Measurements from ENCODE around the gene NMRK1. TPM values are rescaled to one million over a fixed set of nuclear protein-coding genes. Genes with fewer than 3 reads are reported as not detected.
A peak's percentile ranks its signal among the peaks of the same experiment; 100 is the strongest.

Gene NMRK1
- total and polyA plus RNA-seq, 10 donors, result 27.4 to 65.5 (median 44.1) TPM

DNA sequence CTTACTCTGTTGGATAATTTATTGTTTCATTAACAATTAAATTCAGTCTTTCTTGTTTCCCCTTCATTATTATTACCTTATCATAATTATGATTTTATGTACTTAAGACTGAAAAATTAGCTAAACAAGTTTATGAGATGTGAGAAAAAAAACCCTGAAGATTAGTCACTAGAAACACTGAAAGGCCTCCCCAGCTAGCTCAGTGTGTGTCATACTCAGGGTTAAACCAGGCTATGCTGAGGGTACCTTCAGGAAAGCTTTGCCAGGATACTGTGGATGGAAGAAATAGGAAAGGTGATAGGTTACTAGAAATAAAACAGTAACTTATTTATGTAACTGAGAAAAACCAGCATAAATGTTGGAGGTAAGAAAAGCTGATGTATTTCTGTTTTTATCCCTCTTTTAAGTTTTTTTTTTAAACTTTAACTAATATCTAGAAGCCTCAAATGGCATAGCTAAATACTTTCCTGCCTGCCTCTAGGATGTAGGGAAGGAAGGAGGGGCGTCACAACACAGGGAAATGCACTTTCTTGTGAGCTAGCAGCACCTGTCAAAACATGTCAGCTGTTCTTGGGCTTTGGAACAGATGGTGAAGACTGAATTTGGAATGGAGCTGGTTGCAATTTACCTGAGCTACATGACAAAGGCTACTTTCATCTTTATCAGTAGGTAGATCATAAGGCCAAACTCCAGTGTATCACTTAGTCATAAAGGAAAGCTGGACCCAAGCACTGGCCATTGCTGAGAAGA is 24.2 kb downstream of the NMRK1 start:
- DNase-seq, result no peak
- H3K27me3 ChIP-seq (replicated peaks in 1 of 7), result no peaks in the 10 kb centered on the region
- H3K36me3 ChIP-seq, result peaks cover 0 to 86% (median 19%) of the 10 kb centered on the region in 6 donors
- intact Hi-C loops (cut with DNase I; ENCODE audit: low total_unique reads), result no loop called here
- H3K9me3 ChIP-seq, result peaks cover 0 to 8% (median 0%) of the 10 kb centered on the region in 8 donors
- TF ChIP-seq POLR2A (IDR thresholded peaks at IDR 0.05) (no peak), POLR2AphosphoS5 (IDR thresholded peaks at IDR 0.05) (no peak)
- TF ChIP-seq, protein P1, sequence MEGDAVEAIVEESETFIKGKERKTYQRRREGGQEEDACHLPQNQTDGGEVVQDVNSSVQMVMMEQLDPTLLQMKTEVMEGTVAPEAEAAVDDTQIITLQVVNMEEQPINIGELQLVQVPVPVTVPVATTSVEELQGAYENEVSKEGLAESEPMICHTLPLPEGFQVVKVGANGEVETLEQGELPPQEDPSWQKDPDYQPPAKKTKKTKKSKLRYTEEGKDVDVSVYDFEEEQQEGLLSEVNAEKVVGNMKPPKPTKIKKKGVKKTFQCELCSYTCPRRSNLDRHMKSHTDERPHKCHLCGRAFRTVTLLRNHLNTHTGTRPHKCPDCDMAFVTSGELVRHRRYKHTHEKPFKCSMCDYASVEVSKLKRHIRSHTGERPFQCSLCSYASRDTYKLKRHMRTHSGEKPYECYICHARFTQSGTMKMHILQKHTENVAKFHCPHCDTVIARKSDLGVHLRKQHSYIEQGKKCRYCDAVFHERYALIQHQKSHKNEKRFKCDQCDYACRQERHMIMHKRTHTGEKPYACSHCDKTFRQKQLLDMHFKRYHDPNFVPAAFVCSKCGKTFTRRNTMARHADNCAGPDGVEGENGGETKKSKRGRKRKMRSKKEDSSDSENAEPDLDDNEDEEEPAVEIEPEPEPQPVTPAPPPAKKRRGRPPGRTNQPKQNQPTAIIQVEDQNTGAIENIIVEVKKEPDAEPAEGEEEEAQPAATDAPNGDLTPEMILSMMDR (IDR thresholded peaks at IDR 0.05 in 8 of 11, conservative IDR thresholded peaks at IDR 0.05 in 3 of 11), result no peak
- no peaks in the 10 kb centered on the region for H3K4me1 ChIP-seq
- no peak overlapping the region for H3K27ac ChIP-seq
- no peak overlapping the region for H3K4me3 ChIP-seq
- 77 to 97% (median 88%) methylated on average over 1 of the region's 1 CpG for WGBS, 5 donors

DNA sequence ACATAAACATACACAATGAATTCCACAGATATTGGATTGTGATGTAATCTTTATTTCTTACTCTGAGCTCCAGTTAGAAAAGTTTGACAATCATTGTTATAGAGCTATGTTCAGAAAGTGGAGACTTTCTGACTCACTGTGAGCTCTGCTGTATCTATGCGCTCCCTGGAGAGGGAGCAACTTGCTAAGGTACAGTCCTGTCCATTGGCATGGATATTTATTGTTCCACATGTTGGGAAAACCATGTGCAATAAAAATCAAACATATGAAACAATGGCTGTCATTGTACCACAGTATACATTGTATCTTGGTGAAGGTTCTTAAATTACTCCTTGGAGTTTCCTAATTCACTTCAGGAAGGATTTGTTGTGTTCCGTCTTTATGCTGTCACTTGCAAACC is 26.8 kb downstream of the NMRK1 start:
- no peak for DNase-seq
- Histone ChIP-seq H3K27ac (no peak overlapping the region), H3K27me3 (replicated peaks in 1 of 7) (no peaks in the 10 kb centered on the region), H3K36me3 (peaks cover 0 to 60% (median 8%) of the 10 kb centered on the region in 6 donors), H3K4me3 (no peak overlapping the region), H3K4me1 (no peaks in the 10 kb centered on the region), H3K9me3 (peaks cover 0 to 8% (median 0%) of the 10 kb centered on the region in 8 donors)
- WGBS, 5 donors, result 96 to 100% (median 98%) methylated on average over 2 of the region's 2 CpGs
- TF ChIP-seq, protein P1 (IDR thresholded peaks at IDR 0.05 in 8 of 11, conservative IDR thresholded peaks at IDR 0.05 in 3 of 11), result no peak
- no peak for TF ChIP-seq POLR2A (IDR thresholded peaks at IDR 0.05)
- no peak for TF ChIP-seq POLR2AphosphoS5 (IDR thresholded peaks at IDR 0.05)
- intact Hi-C loops (cut with DNase I; ENCODE audit: low total_unique reads), result no loop called here

DNA sequence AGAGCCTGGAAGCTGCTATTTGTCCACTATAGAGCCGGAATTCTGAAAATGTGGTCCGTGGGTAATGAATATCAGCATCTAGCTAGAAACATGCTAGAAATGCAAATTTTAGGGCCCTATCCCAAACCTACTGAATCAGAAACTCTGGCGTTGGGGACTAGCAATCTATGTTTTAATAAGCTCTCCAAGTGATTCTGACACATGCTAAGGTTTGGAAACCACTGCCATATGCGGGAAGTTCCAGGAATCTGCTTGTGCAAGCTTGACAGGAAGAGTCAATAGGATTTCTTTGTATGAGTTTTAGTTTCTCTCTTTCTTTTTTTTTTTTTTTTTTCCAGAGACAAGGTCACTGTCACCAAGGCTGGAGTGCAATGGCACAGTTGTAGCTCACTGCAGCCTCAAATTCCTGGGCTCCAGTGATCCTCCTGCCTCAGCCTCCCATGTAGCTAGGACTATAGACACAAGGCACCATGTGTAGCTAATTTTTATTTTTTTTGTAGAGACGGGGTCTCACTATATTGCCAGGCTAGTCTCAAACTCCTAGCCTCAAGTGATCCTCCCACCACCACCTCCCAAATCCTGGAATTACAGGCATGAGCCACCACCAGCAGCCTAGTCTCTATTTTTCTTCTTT is 33.5 kb downstream of the NMRK1 start:
- H3K27ac ChIP-seq, result peak overlapping the region in 1 of 8 donors; percentile 3
- H3K36me3 ChIP-seq, result no peaks in the 10 kb centered on the region
- intact Hi-C loops (cut with DNase I; ENCODE audit: low total_unique reads), result no loop called here
- 78 to 87% (median 84%) methylated on average over 5 of the region's 5 CpGs for WGBS, 5 donors
- peaks cover 0 to 8% (median 0%) of the 10 kb centered on the region in 8 donors for H3K9me3 ChIP-seq
- H3K4me3 ChIP-seq, result no peak overlapping the region
- no peaks in the 10 kb centered on the region for H3K27me3 ChIP-seq (replicated peaks in 1 of 7)
- H3K4me1 ChIP-seq, result peaks cover 0 to 16% (median 0%) of the 10 kb centered on the region in 6 donors
- TF ChIP-seq POLR2A (IDR thresholded peaks at IDR 0.05) (no peak), POLR2AphosphoS5 (IDR thresholded peaks at IDR 0.05) (no peak)
- TF ChIP-seq, protein P1 (IDR thresholded peaks at IDR 0.05 in 8 of 11, conservative IDR thresholded peaks at IDR 0.05 in 3 of 11), result no peak
- DNase-seq, result no peak

DNA sequence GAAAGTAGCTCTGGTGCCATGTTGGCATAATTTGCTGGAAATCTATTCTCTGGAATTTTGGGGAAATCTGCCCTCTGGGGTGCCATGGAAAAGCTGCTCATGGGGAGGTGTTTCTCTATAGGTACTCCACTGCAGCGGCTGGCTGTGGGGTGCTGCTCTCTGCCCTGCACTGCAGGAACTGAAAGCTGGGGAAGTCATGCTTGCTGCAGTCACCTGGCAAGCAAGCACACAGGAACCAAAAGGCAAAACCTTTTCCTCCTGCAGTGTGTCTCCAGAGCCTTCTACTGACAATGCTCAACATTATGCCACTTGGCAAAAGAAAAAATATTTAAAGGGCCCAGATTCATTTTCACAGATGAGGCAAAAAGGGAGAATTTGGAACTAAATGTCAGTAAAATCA is 34.1 kb downstream of the NMRK1 start:
- no peaks in the 10 kb centered on the region for H3K36me3 ChIP-seq
- H3K9me3 ChIP-seq, result peaks cover 0 to 4% (median 0%) of the 10 kb centered on the region in 8 donors
- 58 to 87% (median 70%) methylated on average over 1 of the region's 1 CpG for WGBS, 5 donors
- H3K4me1 ChIP-seq, result peaks cover 0 to 16% (median 0%) of the 10 kb centered on the region in 6 donors
- H3K27me3 ChIP-seq (replicated peaks in 1 of 7), result no peaks in the 10 kb centered on the region
- no peak for DNase-seq
- TF ChIP-seq POLR2A (IDR thresholded peaks at IDR 0.05), result no peak
- TF ChIP-seq, protein P1 (IDR thresholded peaks at IDR 0.05 in 8 of 11, conservative IDR thresholded peaks at IDR 0.05 in 3 of 11), result no peak
- TF ChIP-seq POLR2AphosphoS5 (IDR thresholded peaks at IDR 0.05), result peak in 1 of 3 donors; percentile 54
- intact Hi-C loops (cut with DNase I; ENCODE audit: low total_unique reads), result no loop called here
- H3K4me3 ChIP-seq, result no peak overlapping the region
- H3K27ac ChIP-seq, result peak overlapping the region in 2 of 8 donors; percentile 3 to 23

All from spleen (tissue), 11 donors.